Measurements from ENCODE around the gene TDRD9. TPM values are rescaled to one million over a fixed set of nuclear protein-coding genes. Genes with fewer than 3 reads are reported as not detected.
"Not testable (repeated sequence)": the region's sequence is repeated elsewhere in the genome, so short reads cannot be mapped to it uniquely, and the experiment has no call there.

Gene TDRD9
- total RNA-seq, 4 donors from 2014 or later: 2.0 to 3.2 (median 2.6) TPM

- Histone ChIP-seq H3K36me3 (no peaks in the 10 kb centered on the region), H3K27me3 (no peaks in the 10 kb centered on the region), H3K4me1 (peaks cover 12 to 21% (median 16%) of the 10 kb centered on the region in 4 donors), H3K4me3 (no peak overlapping the region), H3K27ac (replicated peaks in 1 of 4) (no peak overlapping the region), H3K9me3 (no peaks in the 10 kb centered on the region)
- no peak for TF ChIP-seq POLR2AphosphoS5 (IDR thresholded peaks at IDR 0.05)
- TF ChIP-seq EP300 (IDR thresholded peaks at IDR 0.05): no peak
- TF ChIP-seq POLR2A (IDR thresholded peaks at IDR 0.05; ENCODE audit: low read depth): no peak
- no peak for TF ChIP-seq CTCF (IDR thresholded peaks at IDR 0.05)
- 100% methylated on average over 8 of the region's 10 CpGs for WGBS
- intact Hi-C loops (cut with DNase I): no loop called here
- DNase-seq (ENCODE audit: extremely low spot score): no peak
These were observed 40.6 kb upstream of the TDRD9 start for GRCh38 chr14:103887557-103888115.

- H3K36me3 ChIP-seq; H3K9me3 ChIP-seq; DNase-seq (ENCODE audit: extremely low spot score); intact Hi-C loops (cut with DNase I); H3K4me3 ChIP-seq; H3K27ac ChIP-seq (replicated peaks in 1 of 4); H3K27me3 ChIP-seq: not testable (repeated sequence)
- 89% methylated on average over 8 of the region's 8 CpGs for WGBS
- H3K4me1 ChIP-seq: peaks cover 9 to 18% (median 13%) of the 10 kb centered on the region in 4 donors
These were observed 39.3 kb upstream of the TDRD9 start for GRCh38 chr14:103889002-103889312.

- Histone ChIP-seq H3K9me3 (no peaks in the 10 kb centered on the region), H3K4me1 (peaks cover 9 to 18% (median 13%) of the 10 kb centered on the region in 4 donors), H3K27me3 (no peaks in the 10 kb centered on the region), H3K36me3 (no peaks in the 10 kb centered on the region), H3K4me3 (no peak overlapping the region), H3K27ac (replicated peaks in 1 of 4) (no peak overlapping the region)
- WGBS: 82% methylated on average over 15 of the region's 31 CpGs
- TF ChIP-seq CTCF (IDR thresholded peaks at IDR 0.05): no peak
- TF ChIP-seq POLR2AphosphoS5 (IDR thresholded peaks at IDR 0.05): no peak
- no peak for TF ChIP-seq EP300 (IDR thresholded peaks at IDR 0.05)
- TF ChIP-seq POLR2A (IDR thresholded peaks at IDR 0.05; ENCODE audit: low read depth): no peak
- DNase-seq (ENCODE audit: extremely low spot score): no peak
- intact Hi-C loops (cut with DNase I): no loop called here
These were observed 38.8 kb upstream of the TDRD9 start for GRCh38 chr14:103889313-103890051.

GRCh38 chr14:103890052-103890371 is 38.2 kb upstream of the TDRD9 start:
- Histone ChIP-seq H3K36me3 (no peaks in the 10 kb centered on the region), H3K9me3 (no peaks in the 10 kb centered on the region), H3K27me3 (no peaks in the 10 kb centered on the region), H3K27ac (replicated peaks in 1 of 4) (no peak overlapping the region), H3K4me1 (peaks cover 9 to 18% (median 13%) of the 10 kb centered on the region in 4 donors), H3K4me3 (no peak overlapping the region)
- DNase-seq (ENCODE audit: extremely low spot score): no peak
- intact Hi-C loops (cut with DNase I): no loop called here
- 63% methylated on average over 4 of the region's 10 CpGs for WGBS
- TF ChIP-seq POLR2AphosphoS5 (IDR thresholded peaks at IDR 0.05) (no peak), EP300 (IDR thresholded peaks at IDR 0.05) (no peak), CTCF (IDR thresholded peaks at IDR 0.05) (no peak), POLR2A (IDR thresholded peaks at IDR 0.05; ENCODE audit: low read depth) (no peak)

- Histone ChIP-seq H3K4me1 (peaks cover 9 to 18% (median 13%) of the 10 kb centered on the region in 4 donors), H3K4me3 (no peak overlapping the region), H3K36me3 (no peaks in the 10 kb centered on the region), H3K27ac (replicated peaks in 1 of 4) (no peak overlapping the region), H3K9me3 (no peaks in the 10 kb centered on the region), H3K27me3 (no peaks in the 10 kb centered on the region)
- TF ChIP-seq POLR2A (IDR thresholded peaks at IDR 0.05; ENCODE audit: low read depth) (no peak), CTCF (IDR thresholded peaks at IDR 0.05) (no peak), POLR2AphosphoS5 (IDR thresholded peaks at IDR 0.05) (no peak)
- DNase-seq (ENCODE audit: extremely low spot score): no peak
- WGBS: 75% methylated on average over 14 of the region's 18 CpGs
- intact Hi-C loops (cut with DNase I): no loop called here
These were observed 37.2 kb upstream of the TDRD9 start for GRCh38 chr14:103890821-103891666.

Measured in esophagus muscularis mucosa (tissue), 4 donors.